Activated B cell treated with CpG ODN at 0.5 μM for 24 hours (primary cell): ENCODE measurements around the gene NHERF2. TPM values are rescaled to one million over a fixed set of nuclear protein-coding genes. Genes with fewer than 3 reads are reported as not detected.

Experiments
- ATAC-seq: fragments of 200-7000 bp; cut with Tn5 transposase; one replicate; pipeline ENCODE4 v1.10.0; 2021; ENCODE audit warnings: low read depth, mild to moderate bottlenecking, moderate library complexity
- CTCF ChIA-PET: fragments of 350-600 bp; sonication (Branson Sonifier 250); formaldehyde crosslinking; loops from one replicate; lab custom pipeline; 2021; ENCODE audit warnings: antibody characterized with exemption; lab: Charles Lee
- POLR2A ChIA-PET: fragments of 350-600 bp; sonication (Branson Sonifier 250); formaldehyde crosslinking; loops from one replicate; lab custom pipeline; 2021; ENCODE audit warnings: antibody characterized with exemption; lab: Charles Lee
- DNase-seq: peaks from one replicate; pipeline ENCODE4 v3.0.0; 2022
- H3K27ac Mint-ChIP-seq: one replicate; pipeline ENCODE4 v1.8.0; 2020; ENCODE audit warnings: mixed read lengths
- H3K27me3 Mint-ChIP-seq: one replicate; pipeline ENCODE4 v1.8.0; 2021; ENCODE audit warnings: mixed read lengths
- H3K36me3 Mint-ChIP-seq: one replicate; pipeline ENCODE4 v1.8.0; 2021; ENCODE audit warnings: low read depth, mixed read lengths
- H3K4me1 Mint-ChIP-seq: one replicate; pipeline ENCODE4 v1.8.0; 2021; ENCODE audit warnings: mixed read lengths
- H3K4me3 Mint-ChIP-seq: one replicate; pipeline ENCODE4 v1.8.0; 2020; ENCODE audit warnings: mild to moderate bottlenecking, mixed read lengths
- H3K9me3 Mint-ChIP-seq: one replicate; pipeline ENCODE4 v1.8.0; 2020; ENCODE audit warnings: mixed read lengths
- CTCF ChIP-seq: fragments of 200-600 bp; IDR thresholded peaks from one replicate; pipeline ENCODE4 v1.8.0; 2022; ENCODE audit warnings: antibody characterized with exemption, mild to moderate bottlenecking
- intact Hi-C: fragments of 100-400 bp; cut with micrococcal nuclease; formaldehyde crosslinking; loops from one replicate; pipeline ENCODE4 v1.15.1; 2024
- total RNA-seq: library from RNA; stranded (reverse); gene quantifications from 2 replicates; pipeline ENCODE4 v1.2.3, GENCODE V29; 2022

Gene NHERF2
- total RNA-seq, 1 donor from 2014 or later = 0.93 TPM

DNA sequence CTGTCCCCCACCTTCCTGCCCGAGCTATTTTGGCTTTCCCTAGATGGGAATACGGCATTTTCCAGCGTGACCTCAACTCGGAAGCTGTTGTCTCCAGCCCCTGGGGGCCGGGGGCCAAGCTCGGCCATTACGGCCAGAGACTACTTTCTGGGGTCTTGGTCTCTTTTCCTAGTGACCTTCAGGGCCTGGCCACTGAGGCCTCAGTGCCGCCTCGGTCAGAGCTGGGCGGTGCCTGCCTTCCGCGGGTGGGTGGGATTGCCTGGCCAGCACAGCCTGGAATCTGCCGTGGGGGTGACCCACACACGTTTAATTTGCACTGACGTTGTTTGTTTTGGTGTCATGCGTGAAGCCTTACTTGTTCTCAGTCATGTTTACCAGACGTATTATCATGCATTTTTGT, 50.3 kb downstream of the NHERF2 start:
- no peak for TF ChIP-seq CTCF
- intact Hi-C loops = no loop called here

DNA sequence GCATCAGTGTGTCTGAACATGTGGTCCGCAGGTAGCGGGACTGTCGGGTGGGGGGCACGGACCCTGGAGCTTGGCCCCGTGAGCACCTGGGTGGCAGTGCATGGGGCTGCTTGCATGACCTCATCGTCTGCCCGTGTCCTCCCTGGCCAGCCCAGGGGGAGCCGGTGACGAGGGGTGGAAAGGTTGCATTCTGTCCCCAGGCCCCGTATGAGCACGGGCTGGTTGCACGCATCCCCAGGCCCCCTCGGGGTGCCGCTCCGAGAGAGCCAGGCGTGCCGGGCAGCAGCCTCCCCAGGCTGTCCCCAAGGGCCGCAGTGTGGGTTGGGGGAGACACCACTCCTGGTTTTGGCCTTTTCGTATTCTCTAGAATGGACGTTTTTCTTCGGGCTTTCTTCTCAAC, 51.0 kb downstream of the NHERF2 start:
- no peak for TF ChIP-seq CTCF
- Mint-ChIP-seq H3K4me1 (no peaks in the 10 kb centered on the region), H3K27ac (no peak overlapping the region), H3K36me3 (peaks cover 53% of the 10 kb centered on the region), H3K9me3 (no peaks in the 10 kb centered on the region), H3K27me3 (no peaks in the 10 kb centered on the region), H3K4me3 (no peak overlapping the region)
- ChIA-PET CTCF (no interaction called here), POLR2A (no interaction called here)
- no peak for DNase-seq
- no peak for ATAC-seq
- intact Hi-C loops = no loop called here

More for the DNA sequence above, 50.3 kb downstream of the NHERF2 start:
- CTCF ChIA-PET = no interaction called here
- ATAC-seq = no peak
- Mint-ChIP-seq H3K27me3 (no peaks in the 10 kb centered on the region), H3K9me3 (no peaks in the 10 kb centered on the region), H3K27ac (no peak overlapping the region), H3K4me3 (no peak overlapping the region), H3K36me3 (peaks cover 53% of the 10 kb centered on the region), H3K4me1 (no peaks in the 10 kb centered on the region)
- POLR2A ChIA-PET = no interaction called here
- no peak for DNase-seq

DNA sequence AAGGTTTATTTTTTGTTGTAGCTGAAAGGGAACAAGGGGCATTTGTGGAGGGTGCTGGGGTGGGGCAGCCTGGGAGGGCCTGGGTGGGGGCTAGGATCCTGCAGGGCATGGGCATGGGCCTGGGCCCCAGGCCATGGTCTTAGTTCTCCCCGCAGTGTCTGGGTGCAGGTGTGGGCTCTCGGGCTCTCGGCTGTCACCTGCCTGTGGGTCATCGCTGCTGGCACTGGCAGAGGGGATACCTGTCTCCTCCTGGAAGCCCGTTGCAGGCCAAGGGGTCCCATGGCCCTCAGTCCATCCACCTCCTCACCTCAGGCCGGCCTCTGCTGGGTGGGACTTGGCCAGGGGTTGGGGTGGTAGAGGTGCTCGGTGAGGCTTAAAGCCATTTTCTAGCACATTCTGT, 51.4 kb downstream of the NHERF2 start:
- Mint-ChIP-seq H3K4me1 (no peaks in the 10 kb centered on the region), H3K9me3 (no peaks in the 10 kb centered on the region), H3K27me3 (no peaks in the 10 kb centered on the region), H3K4me3 (no peak overlapping the region), H3K27ac (no peak overlapping the region), H3K36me3 (peaks cover 53% of the 10 kb centered on the region)
- no peak for ATAC-seq
- intact Hi-C loops = no loop called here
- no peak for DNase-seq
- POLR2A ChIA-PET = no interaction called here
- CTCF ChIA-PET = no interaction called here
- TF ChIP-seq CTCF = no peak

DNA sequence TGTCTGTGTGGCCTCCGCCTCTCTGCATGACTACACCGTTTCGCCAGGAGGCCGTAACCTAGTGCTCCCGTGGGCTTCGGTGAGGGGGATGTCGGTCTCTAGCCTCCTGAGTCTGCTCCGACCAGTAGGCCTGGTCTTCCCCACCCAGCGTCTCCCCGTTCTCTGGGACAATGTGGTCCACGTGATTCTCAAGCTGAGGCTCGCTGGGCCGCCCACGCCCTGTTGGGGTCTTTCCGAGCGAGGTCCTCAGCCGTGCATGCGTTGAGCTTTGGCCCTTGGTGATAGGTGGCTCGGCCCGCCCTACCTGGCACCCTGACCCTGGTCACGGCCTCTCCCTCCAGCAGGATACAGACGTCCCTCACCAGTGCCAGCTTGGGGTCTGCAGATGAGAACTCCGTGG, 52.0 kb downstream of the NHERF2 start:
- no peak for DNase-seq
- TF ChIP-seq CTCF = no peak
- Mint-ChIP-seq H3K27ac (no peak overlapping the region), H3K4me3 (no peak overlapping the region), H3K4me1 (no peaks in the 10 kb centered on the region), H3K36me3 (peaks cover 50% of the 10 kb centered on the region), H3K9me3 (no peaks in the 10 kb centered on the region), H3K27me3 (no peaks in the 10 kb centered on the region)
- CTCF ChIA-PET = no interaction called here
- POLR2A ChIA-PET = no interaction called here
- intact Hi-C loops = no loop called here
- ATAC-seq = no peak

DNA sequence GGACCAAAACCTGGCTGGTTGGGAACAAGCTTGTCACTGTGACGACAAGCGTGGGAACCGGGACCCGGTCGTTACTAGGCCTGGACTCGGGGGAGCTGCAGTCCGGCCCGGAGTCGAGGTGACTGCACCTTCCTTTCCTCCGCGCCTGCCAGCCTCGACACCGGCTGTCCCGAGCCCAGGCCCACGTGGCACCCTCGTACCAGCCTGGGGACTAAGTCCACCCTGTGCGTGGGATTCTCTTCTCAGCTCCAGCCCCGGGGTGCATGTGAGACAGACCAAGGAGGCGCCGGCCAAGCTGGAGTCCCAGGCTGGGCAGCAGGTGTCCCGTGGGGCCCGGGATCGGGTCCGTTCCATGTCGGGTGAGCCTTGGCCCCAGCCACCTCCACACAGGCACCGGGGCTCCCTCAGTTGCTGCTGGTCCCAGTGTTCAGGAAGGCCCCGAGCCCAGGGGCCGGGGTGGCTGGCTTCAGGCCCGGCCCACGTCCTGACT, 52.7 kb downstream of the NHERF2 start:
- Mint-ChIP-seq H3K36me3 (peaks cover 47% of the 10 kb centered on the region), H3K9me3 (no peaks in the 10 kb centered on the region), H3K4me1 (no peaks in the 10 kb centered on the region), H3K27me3 (no peaks in the 10 kb centered on the region), H3K4me3 (no peak overlapping the region), H3K27ac (no peak overlapping the region)
- ATAC-seq (no peak), DNase-seq (no peak)
- ChIA-PET POLR2A (no interaction called here), CTCF (no interaction called here)
- no peak for TF ChIP-seq CTCF
- intact Hi-C loops = no loop called here
